ENCODE data around the gene RABGAP1L.
"Not testable (repeated sequence)": the region's sequence is repeated elsewhere in the genome, so short reads cannot be mapped to it uniquely, and the experiment has no call there.

Gene RABGAP1L

DNA sequence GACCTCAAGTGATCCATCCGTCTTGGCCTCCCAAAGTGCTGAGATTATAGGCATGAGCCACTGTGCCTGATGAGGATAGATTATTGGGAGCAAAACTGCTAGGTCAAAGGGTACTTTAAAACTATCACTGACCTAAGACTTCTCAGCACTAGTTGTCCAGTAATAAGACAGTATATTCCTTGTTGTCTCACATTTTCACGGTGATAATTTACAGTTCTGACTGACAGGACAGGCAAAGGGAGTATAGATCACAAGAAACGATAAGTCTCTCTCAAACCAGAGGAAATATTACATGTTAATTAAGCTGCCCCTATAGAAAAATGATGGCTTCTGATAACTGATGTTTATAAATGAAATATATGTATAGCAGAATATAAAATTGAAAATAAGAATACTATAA lies 860.2 kb downstream of the RABGAP1L start:
- no peak for DNase-seq

DNA sequence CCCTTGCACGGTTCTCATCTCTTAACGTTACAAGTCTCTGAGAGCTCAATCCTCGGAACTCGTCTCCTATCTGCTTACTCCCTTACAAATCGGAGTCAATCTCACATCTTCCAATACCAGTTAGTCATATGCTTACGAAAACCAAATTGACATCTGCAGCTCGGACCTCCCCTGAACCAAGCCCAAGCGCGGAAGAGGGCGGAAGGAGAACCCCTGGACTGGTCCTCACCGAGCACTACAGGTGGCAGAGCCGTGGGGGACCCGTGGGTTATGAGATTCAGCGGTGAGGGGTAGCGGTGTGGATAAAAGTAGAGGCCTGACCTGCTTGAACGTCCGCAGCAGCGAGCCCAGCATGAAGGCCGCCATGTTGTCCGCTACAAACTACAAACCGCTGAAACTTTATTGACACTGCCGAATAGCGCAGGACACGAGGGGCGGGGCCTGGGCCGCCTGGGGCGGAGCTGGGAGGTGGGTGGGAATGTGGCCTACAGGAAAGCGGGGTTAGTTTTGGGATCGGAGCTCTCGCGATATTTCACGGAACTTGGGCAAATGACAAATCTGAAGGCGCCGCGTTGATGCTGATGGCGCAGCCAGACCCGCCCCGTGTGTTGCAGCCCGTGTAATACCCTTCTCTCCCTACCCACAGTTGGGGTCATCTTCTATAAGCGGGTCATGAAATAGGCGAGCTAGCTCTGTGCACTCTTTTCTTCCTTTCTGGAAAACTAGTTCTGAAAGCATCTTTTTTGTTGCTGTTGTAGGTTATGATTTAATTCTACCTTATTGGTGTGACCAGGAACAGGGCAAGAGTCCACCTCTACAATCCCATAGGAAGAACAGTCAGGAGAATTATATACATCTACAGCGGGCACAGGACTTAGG lies 864.0 kb downstream of the RABGAP1L start, which contains the start of gene MRPS14:
Gene MRPS14 (minus strand): TSS at position 383 of the 879 bp plus-strand sequence. CDS start 17 bp downstream, at position 366.
- peak; percentile 84 for DNase-seq

- not testable (repeated sequence) for DNase-seq
These were observed 864.6 kb downstream of the RABGAP1L start for GRCh38 chr1:175023922-175024242.

- no peak for DNase-seq
These were observed 865.5 kb downstream of the RABGAP1L start for GRCh38 chr1:175024773-175025172.

GRCh38 chr1:175033953-175034352 lies 874.6 kb downstream of the RABGAP1L start:
- DNase-seq, result no peak

- no peak for DNase-seq
These were observed 875.5 kb downstream of the RABGAP1L start for GRCh38 chr1:175034775-175035174.

GRCh38 chr1:175035865-175036264 lies 876.5 kb downstream of the RABGAP1L start:
- no peak for DNase-seq

DNA sequence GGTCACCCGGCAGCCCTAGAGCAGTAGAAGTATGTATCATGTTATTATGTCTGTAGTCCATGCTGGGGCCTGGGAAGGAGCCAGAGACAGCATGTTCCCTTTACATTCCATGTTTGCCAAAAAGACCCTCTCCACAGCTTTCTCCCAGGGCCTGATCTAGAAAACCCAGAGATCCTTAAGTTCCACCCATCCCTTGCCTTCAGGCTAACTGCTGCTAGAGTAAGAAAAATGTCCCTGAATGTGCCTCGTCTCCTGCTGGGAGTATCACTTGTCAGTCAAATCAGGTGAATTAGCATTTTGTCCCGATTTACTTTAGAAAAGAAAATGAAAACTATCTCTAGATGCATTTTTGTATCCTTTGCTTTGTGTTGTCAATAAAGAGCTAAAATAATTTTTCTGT lies 877.2 kb downstream of the RABGAP1L start:
- no peak for DNase-seq

DNA sequence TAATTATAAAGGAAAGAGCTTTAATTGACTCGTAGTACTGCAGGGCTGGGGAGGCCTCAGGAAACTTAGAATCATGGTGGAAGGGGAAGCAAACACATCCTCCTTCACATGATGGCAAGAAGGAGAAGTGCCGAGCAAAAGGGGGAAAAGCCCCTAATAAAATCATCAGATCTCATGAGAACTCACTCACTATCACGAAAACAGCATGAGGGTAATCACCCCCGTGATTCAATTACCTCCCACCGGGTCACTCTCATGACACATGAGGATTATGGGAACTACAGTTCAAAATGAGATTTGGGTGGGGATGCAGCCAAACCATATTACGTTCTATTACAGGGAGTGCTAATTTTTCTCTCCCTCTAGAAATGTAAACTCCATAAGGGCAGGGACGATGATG lies 878.1 kb downstream of the RABGAP1L start:
- DNase-seq, result no peak

DNA sequence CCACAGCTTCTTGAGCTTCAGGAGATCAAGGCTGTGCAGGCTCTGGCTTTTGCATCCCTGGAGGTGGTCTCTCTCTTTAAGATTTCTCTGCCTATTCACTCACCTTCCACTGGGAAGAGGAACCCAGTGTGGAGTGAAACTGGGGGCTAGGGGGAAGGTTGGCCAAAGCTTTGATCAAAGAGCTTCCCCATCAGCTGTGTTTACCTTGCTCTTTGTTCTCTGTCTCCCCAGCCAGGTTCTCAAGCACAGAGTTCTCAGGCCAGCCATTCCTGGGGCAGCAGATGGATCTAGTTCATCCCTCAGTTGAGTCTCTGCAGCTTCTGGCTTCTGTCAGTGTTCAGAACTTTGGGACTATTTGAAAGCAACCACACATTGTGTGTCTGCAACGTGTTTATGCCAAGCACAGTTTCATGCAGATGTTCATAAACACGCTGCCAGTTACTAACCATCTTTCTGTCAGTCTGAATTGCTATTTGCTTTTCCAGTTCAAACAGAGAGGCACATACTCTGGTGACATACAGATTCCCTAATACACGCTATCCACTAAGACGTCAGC lies 881.1 kb downstream of the RABGAP1L start:
- no peak for DNase-seq

- no peak for DNase-seq
These were observed 883.3 kb downstream of the RABGAP1L start for GRCh38 chr1:175042650-175043049.

DNA sequence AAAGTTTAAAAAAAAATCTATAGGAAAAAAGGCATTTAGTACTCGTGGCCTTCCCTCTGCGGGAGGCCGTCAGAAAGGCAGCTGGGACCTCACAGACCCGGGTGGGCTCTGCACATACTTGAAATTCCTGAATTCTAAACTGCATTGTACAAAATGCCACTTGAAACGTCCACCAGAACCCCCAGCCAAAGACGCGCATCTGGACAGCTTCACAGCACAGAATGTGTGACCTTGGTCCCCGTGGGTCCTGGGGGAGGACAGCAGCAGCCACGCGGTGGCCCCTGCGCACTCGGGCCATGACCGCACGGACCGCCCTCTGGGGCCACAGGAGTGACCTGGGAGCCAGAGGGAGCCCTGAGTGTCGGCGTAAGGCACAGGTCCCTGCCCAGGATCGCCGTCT lies 884.5 kb downstream of the RABGAP1L start:
- no peak for DNase-seq

DNA sequence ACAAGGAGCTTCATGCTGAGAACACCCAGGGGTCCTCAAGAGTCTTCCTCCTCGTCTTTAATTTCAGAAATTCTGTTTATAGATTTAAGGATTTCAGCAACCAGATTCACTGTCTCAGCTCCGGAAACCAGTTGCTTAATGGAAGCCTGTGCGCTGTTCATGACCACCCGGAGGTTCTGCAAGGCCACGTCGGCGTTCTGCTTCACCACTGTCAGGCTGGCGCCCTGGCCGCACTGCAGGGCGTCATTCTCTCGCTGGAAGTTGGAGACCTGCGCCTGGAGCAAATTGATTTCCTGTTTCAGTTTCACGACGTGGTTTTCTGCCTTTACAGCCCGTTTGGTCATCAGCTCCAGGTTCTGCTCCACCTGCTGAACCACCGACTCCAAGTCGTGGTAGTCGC lies 885.3 kb downstream of the RABGAP1L start:
- not testable (repeated sequence) for DNase-seq
